Nephron progenitor cell (in vitro differentiated cells): ENCODE results near the gene SLC22A4.

ENCODE experiments used
- DNase-seq: peaks from one replicate; pipeline ENCODE4 v3.0.0; 2021
- H3K27ac Mint-ChIP-seq: 2 replicates; pipeline ENCODE4 v1.8.0; 2021; ENCODE audit warnings: mild to moderate bottlenecking, moderate library complexity, mixed read lengths
- H3K27me3 Mint-ChIP-seq: 2 replicates; pipeline ENCODE4 v1.8.0; 2021; ENCODE audit warnings: mild to moderate bottlenecking, low read depth, mixed read lengths; ENCODE audit not compliant: poor library complexity
- H3K36me3 Mint-ChIP-seq: 2 replicates; pipeline ENCODE4 v1.8.0; 2021; ENCODE audit warnings: low read depth, mixed read lengths
- H3K4me1 Mint-ChIP-seq: 2 replicates; pipeline ENCODE4 v1.8.0; 2021; ENCODE audit warnings: mixed read lengths
- H3K4me3 Mint-ChIP-seq: 2 replicates; pipeline ENCODE4 v1.8.0; 2021; ENCODE audit warnings: mild to moderate bottlenecking, moderate library complexity, mixed read lengths
- H3K9me3 Mint-ChIP-seq: 2 replicates; pipeline ENCODE4 v1.8.0; 2021; ENCODE audit warnings: mild to moderate bottlenecking, moderate library complexity, mixed read lengths
- TF ChIP-seq, protein P1 (sequence below): fragments of 200-600 bp; sonication (generic); IDR thresholded peaks from 2 replicates; pipeline ENCODE4 v1.5.0; 2021; ENCODE audit warnings: antibody characterized with exemption

The SLC22A4 gene

DNA sequence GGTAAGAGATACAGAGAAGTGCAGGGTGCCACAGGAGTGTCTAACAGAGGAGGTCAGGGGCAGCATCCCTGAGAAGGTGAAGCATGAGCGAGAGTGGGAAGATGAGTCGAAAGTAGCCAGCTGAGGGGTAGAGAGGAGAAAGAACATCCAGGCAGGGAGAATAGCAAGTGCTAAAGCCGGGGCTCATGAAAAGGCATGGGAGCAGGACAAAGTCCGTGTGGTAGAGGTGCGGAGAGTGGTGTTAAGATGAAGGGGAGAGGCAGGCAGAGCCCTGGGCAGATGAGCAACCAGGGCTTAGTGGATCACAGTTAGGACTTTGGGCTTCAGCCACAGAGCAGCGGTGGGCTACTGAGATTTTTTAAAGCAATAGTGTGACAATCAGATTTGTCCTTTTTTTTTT, 85.9 kb downstream of the SLC22A4 start:
- Mint-ChIP-seq H3K27ac (no peak overlapping the region), H3K36me3 (no peaks in the 10 kb centered on the region), H3K4me3 (no peak overlapping the region), H3K4me1 (peaks cover 12% of the 10 kb centered on the region), H3K9me3 (no peaks in the 10 kb centered on the region), H3K27me3 (peaks cover 7% of the 10 kb centered on the region)
- TF ChIP-seq, protein P1, sequence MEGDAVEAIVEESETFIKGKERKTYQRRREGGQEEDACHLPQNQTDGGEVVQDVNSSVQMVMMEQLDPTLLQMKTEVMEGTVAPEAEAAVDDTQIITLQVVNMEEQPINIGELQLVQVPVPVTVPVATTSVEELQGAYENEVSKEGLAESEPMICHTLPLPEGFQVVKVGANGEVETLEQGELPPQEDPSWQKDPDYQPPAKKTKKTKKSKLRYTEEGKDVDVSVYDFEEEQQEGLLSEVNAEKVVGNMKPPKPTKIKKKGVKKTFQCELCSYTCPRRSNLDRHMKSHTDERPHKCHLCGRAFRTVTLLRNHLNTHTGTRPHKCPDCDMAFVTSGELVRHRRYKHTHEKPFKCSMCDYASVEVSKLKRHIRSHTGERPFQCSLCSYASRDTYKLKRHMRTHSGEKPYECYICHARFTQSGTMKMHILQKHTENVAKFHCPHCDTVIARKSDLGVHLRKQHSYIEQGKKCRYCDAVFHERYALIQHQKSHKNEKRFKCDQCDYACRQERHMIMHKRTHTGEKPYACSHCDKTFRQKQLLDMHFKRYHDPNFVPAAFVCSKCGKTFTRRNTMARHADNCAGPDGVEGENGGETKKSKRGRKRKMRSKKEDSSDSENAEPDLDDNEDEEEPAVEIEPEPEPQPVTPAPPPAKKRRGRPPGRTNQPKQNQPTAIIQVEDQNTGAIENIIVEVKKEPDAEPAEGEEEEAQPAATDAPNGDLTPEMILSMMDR = no peak
- no peak for DNase-seq

DNA sequence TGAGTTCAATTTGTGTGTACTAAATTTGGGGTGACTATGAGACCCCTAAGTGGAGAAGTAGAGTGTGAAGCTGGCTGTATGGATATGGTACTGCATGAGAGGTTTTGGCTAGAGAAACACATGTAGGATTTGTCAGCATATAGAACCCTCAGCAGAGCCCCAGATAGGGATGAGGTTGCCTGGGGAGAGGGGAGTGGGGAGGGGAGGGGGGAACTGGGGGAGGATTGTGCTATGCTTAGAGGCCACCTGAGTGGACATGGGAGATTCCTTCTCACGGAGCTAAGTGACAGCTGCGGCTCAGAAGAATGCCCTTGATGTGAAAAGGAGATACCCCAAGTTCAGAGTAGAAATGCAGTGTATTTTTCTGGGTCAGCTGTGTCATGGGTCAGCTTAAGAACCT, 86.5 kb downstream of the SLC22A4 start:
- Mint-ChIP-seq H3K27me3 (peaks cover 7% of the 10 kb centered on the region), H3K4me3 (no peak overlapping the region), H3K36me3 (no peaks in the 10 kb centered on the region), H3K27ac (peak overlapping the region; percentile 3), H3K4me1 (peaks cover 15% of the 10 kb centered on the region), H3K9me3 (no peaks in the 10 kb centered on the region)
- TF ChIP-seq, protein P1 = no peak
- no peak for DNase-seq

DNA sequence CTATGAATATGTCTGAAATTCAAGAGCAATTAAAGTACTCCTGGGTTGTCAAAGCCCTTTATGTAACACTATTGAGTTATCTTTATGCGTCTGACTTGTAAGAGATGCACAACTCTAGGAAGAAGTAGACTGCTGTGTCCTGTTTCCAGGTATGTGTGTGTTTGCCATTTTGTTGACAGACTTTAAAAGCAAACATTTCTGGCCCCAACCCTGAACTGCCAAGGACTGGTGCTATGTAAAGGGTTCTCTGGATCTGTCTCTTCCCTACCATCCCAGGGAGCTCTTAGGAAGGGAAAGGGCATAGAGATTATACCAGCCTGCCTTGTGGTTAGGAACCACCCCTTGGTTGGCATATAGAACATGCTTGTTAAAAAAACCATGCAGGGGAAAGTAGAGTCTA, 87.4 kb downstream of the SLC22A4 start:
- no peaks in the 10 kb centered on the region for H3K36me3 Mint-ChIP-seq
- TF ChIP-seq, protein P1 = no peak
- H3K27me3 Mint-ChIP-seq = peaks cover 7% of the 10 kb centered on the region
- no peaks in the 10 kb centered on the region for H3K9me3 Mint-ChIP-seq
- DNase-seq = no peak
- H3K27ac Mint-ChIP-seq = no peak overlapping the region
- H3K4me3 Mint-ChIP-seq = no peak overlapping the region
- H3K4me1 Mint-ChIP-seq = peaks cover 21% of the 10 kb centered on the region

DNA sequence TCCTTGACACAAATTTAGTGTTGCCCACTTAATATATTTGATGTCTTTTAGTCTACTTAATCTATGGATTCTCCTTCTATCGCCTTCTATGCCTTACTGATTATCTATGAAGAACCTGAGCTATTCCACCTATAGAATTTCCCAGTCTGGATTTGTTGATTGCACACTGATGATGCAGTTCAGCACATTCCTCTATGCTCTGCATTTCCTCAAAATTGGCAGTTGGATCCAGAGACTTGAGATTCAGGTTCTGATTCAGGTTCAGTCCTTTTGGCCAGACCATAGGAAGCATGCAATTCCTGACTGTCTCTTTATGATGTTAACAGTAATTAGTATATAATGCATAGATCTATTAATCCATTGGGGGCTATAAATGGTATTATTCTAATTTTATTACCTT, 89.1 kb downstream of the SLC22A4 start:
- no peaks in the 10 kb centered on the region for H3K36me3 Mint-ChIP-seq
- no peak overlapping the region for H3K27ac Mint-ChIP-seq
- TF ChIP-seq, protein P1 = no peak
- H3K4me3 Mint-ChIP-seq = no peak overlapping the region
- no peaks in the 10 kb centered on the region for H3K9me3 Mint-ChIP-seq
- DNase-seq = no peak
- H3K4me1 Mint-ChIP-seq = peaks cover 37% of the 10 kb centered on the region
- peaks cover 6% of the 10 kb centered on the region for H3K27me3 Mint-ChIP-seq

DNA sequence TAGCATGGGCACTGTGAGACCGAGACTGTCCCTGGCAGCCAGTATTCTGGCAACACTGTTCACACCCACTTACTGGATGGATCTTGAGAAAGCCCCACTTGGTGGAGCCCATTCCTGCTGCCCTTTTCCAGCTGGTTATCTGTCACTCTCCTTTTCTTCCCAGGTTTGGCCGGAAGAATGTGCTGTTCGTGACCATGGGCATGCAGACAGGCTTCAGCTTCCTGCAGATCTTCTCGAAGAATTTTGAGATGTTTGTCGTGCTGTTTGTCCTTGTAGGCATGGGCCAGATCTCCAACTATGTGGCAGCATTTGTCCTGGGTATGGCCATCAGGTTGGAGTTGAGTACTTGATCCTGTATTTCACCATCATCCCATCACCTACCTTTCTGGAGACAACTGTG, 89.8 kb downstream of the SLC22A4 start:
- H3K27ac Mint-ChIP-seq = no peak overlapping the region
- peaks cover 38% of the 10 kb centered on the region for H3K4me1 Mint-ChIP-seq
- no peaks in the 10 kb centered on the region for H3K9me3 Mint-ChIP-seq
- H3K36me3 Mint-ChIP-seq = no peaks in the 10 kb centered on the region
- H3K4me3 Mint-ChIP-seq = no peak overlapping the region
- TF ChIP-seq, protein P1 = no peak
- H3K27me3 Mint-ChIP-seq = peaks cover 6% of the 10 kb centered on the region
- no peak for DNase-seq

DNA sequence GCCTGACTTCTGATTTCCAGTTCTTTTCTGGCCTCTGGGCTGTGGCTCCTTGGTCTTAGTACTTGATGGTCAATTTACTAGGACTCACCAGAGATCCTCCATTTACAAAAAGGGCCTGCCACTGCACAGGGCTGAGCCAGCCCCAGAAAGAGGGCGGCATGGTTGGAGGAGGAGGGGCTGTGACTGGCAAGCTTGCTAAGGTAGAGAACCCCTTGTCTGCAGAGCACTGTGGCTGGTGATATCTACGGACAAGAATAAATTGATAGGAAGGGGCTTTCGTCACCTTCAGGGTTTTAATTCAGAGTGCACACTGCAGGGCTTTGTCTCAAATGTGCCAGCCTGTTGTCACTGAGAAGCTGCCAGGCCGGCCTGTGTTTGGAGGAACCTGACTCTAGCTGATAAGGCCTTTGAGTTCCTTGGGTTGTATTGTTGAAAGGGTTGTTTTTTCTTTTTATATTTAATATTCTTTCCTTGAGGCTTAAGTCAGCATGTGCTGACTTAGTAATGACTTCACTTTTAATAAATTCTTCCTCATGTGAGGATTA, 90.4 kb downstream of the SLC22A4 start:
- no peaks in the 10 kb centered on the region for H3K36me3 Mint-ChIP-seq
- H3K27ac Mint-ChIP-seq = no peak overlapping the region
- DNase-seq = no peak
- no peaks in the 10 kb centered on the region for H3K9me3 Mint-ChIP-seq
- peaks cover 7% of the 10 kb centered on the region for H3K27me3 Mint-ChIP-seq
- TF ChIP-seq, protein P1 = no peak
- no peak overlapping the region for H3K4me3 Mint-ChIP-seq
- H3K4me1 Mint-ChIP-seq = peaks cover 43% of the 10 kb centered on the region
